Measurements from ENCODE around the gene EFNA5.
"Not testable (repeated sequence)": the region's sequence is repeated elsewhere in the genome, so short reads cannot be mapped to it uniquely, and the experiment has no call there.

Gene EFNA5

GRCh38 chr5:107461770-107462169 lies 209.0 kb downstream of the EFNA5 start:
- Mint-ChIP-seq H3K9me3 (no peaks in the 10 kb centered on the region), H3K27ac (no peak overlapping the region), H3K4me3 (no peak overlapping the region), H3K36me3 (ENCODE audit: low read depth) (no peaks in the 10 kb centered on the region), H3K27me3 (ENCODE audit: low read depth) (peaks cover 23% of the 10 kb centered on the region), H3K4me1 (ENCODE audit: low read depth) (peaks cover 3% of the 10 kb centered on the region)
- no peak for DNase-seq (ENCODE audit: low spot score)

- H3K4me3 Mint-ChIP-seq: no peak overlapping the region
- DNase-seq (ENCODE audit: low spot score): no peak
- peaks cover 3% of the 10 kb centered on the region for H3K4me1 Mint-ChIP-seq (ENCODE audit: low read depth)
- H3K36me3 Mint-ChIP-seq (ENCODE audit: low read depth): no peaks in the 10 kb centered on the region
- H3K9me3 Mint-ChIP-seq: no peaks in the 10 kb centered on the region
- peaks cover 23% of the 10 kb centered on the region for H3K27me3 Mint-ChIP-seq (ENCODE audit: low read depth)
- no peak overlapping the region for H3K27ac Mint-ChIP-seq
These were observed 209.9 kb downstream of the EFNA5 start for GRCh38 chr5:107460789-107461188.

- Mint-ChIP-seq H3K4me1 (ENCODE audit: low read depth) (peaks cover 3% of the 10 kb centered on the region), H3K36me3 (ENCODE audit: low read depth) (no peaks in the 10 kb centered on the region), H3K27ac (no peak overlapping the region), H3K9me3 (no peaks in the 10 kb centered on the region), H3K4me3 (no peak overlapping the region), H3K27me3 (ENCODE audit: low read depth) (peaks cover 32% of the 10 kb centered on the region)
- no peak for DNase-seq (ENCODE audit: low spot score)
These were observed 211.1 kb downstream of the EFNA5 start for GRCh38 chr5:107459605-107460004.

- Mint-ChIP-seq H3K27me3 (ENCODE audit: low read depth) (peaks cover 36% of the 10 kb centered on the region), H3K36me3 (ENCODE audit: low read depth) (no peaks in the 10 kb centered on the region), H3K27ac (no peak overlapping the region), H3K4me1 (ENCODE audit: low read depth) (no peaks in the 10 kb centered on the region), H3K4me3 (no peak overlapping the region), H3K9me3 (no peaks in the 10 kb centered on the region)
- no peak for DNase-seq (ENCODE audit: low spot score)
These were observed 212.4 kb downstream of the EFNA5 start for GRCh38 chr5:107458322-107458721.

- no peaks in the 10 kb centered on the region for H3K36me3 Mint-ChIP-seq (ENCODE audit: low read depth)
- no peaks in the 10 kb centered on the region for H3K9me3 Mint-ChIP-seq
- DNase-seq (ENCODE audit: low spot score): no peak
- H3K27me3 Mint-ChIP-seq (ENCODE audit: low read depth): peaks cover 36% of the 10 kb centered on the region
- no peaks in the 10 kb centered on the region for H3K4me1 Mint-ChIP-seq (ENCODE audit: low read depth)
- H3K27ac Mint-ChIP-seq: no peak overlapping the region
- no peak overlapping the region for H3K4me3 Mint-ChIP-seq
These were observed 212.9 kb downstream of the EFNA5 start for GRCh38 chr5:107457881-107458280.

- Mint-ChIP-seq H3K27ac (no peak overlapping the region), H3K36me3 (ENCODE audit: low read depth) (no peaks in the 10 kb centered on the region), H3K9me3 (no peaks in the 10 kb centered on the region), H3K27me3 (ENCODE audit: low read depth) (peaks cover 31% of the 10 kb centered on the region), H3K4me1 (ENCODE audit: low read depth) (no peaks in the 10 kb centered on the region), H3K4me3 (no peak overlapping the region)
- no peak for DNase-seq (ENCODE audit: low spot score)
These were observed 213.6 kb downstream of the EFNA5 start for GRCh38 chr5:107457138-107457537.

- Mint-ChIP-seq H3K27me3 (ENCODE audit: low read depth) (peaks cover 27% of the 10 kb centered on the region), H3K27ac (no peak overlapping the region), H3K4me3 (no peak overlapping the region), H3K9me3 (no peaks in the 10 kb centered on the region), H3K36me3 (ENCODE audit: low read depth) (no peaks in the 10 kb centered on the region), H3K4me1 (ENCODE audit: low read depth) (no peaks in the 10 kb centered on the region)
- no peak for DNase-seq (ENCODE audit: low spot score)
These were observed 214.4 kb downstream of the EFNA5 start for GRCh38 chr5:107456281-107456715.

- no peaks in the 10 kb centered on the region for H3K9me3 Mint-ChIP-seq
- no peaks in the 10 kb centered on the region for H3K36me3 Mint-ChIP-seq (ENCODE audit: low read depth)
- peaks cover 21% of the 10 kb centered on the region for H3K27me3 Mint-ChIP-seq (ENCODE audit: low read depth)
- H3K4me3 Mint-ChIP-seq: no peak overlapping the region
- no peaks in the 10 kb centered on the region for H3K4me1 Mint-ChIP-seq (ENCODE audit: low read depth)
- H3K27ac Mint-ChIP-seq: no peak overlapping the region
- DNase-seq (ENCODE audit: low spot score): no peak
These were observed 215.6 kb downstream of the EFNA5 start for GRCh38 chr5:107455111-107455544.

- not testable (repeated sequence) for H3K36me3 Mint-ChIP-seq (ENCODE audit: low read depth); H3K27ac Mint-ChIP-seq; H3K4me3 Mint-ChIP-seq; H3K4me1 Mint-ChIP-seq (ENCODE audit: low read depth); H3K9me3 Mint-ChIP-seq; DNase-seq (ENCODE audit: low spot score)
- H3K27me3 Mint-ChIP-seq (ENCODE audit: low read depth): peaks cover 16% of the 10 kb centered on the region
These were observed 218.9 kb downstream of the EFNA5 start for GRCh38 chr5:107451827-107452226.

GRCh38 chr5:107451028-107451427 lies 219.7 kb downstream of the EFNA5 start:
- Mint-ChIP-seq H3K4me3 (no peak overlapping the region), H3K9me3 (no peaks in the 10 kb centered on the region), H3K27ac (no peak overlapping the region), H3K27me3 (ENCODE audit: low read depth) (peaks cover 16% of the 10 kb centered on the region), H3K36me3 (ENCODE audit: low read depth) (no peaks in the 10 kb centered on the region), H3K4me1 (ENCODE audit: low read depth) (no peaks in the 10 kb centered on the region)
- no peak for DNase-seq (ENCODE audit: low spot score)

GRCh38 chr5:107450531-107450930 lies 220.2 kb downstream of the EFNA5 start:
- H3K27me3 Mint-ChIP-seq (ENCODE audit: low read depth): peaks cover 14% of the 10 kb centered on the region
- no peaks in the 10 kb centered on the region for H3K36me3 Mint-ChIP-seq (ENCODE audit: low read depth)
- no peaks in the 10 kb centered on the region for H3K9me3 Mint-ChIP-seq
- no peak for DNase-seq (ENCODE audit: low spot score)
- no peak overlapping the region for H3K27ac Mint-ChIP-seq
- H3K4me1 Mint-ChIP-seq (ENCODE audit: low read depth): no peaks in the 10 kb centered on the region
- H3K4me3 Mint-ChIP-seq: no peak overlapping the region

- H3K27ac Mint-ChIP-seq: no peak overlapping the region
- no peaks in the 10 kb centered on the region for H3K36me3 Mint-ChIP-seq (ENCODE audit: low read depth)
- H3K9me3 Mint-ChIP-seq: no peaks in the 10 kb centered on the region
- H3K4me1 Mint-ChIP-seq (ENCODE audit: low read depth): no peaks in the 10 kb centered on the region
- no peak overlapping the region for H3K4me3 Mint-ChIP-seq
- peaks cover 6% of the 10 kb centered on the region for H3K27me3 Mint-ChIP-seq (ENCODE audit: low read depth)
- no peak for DNase-seq (ENCODE audit: low spot score)
These were observed 221.4 kb downstream of the EFNA5 start for GRCh38 chr5:107449369-107449768.

GRCh38 chr5:107447587-107447986 lies 223.2 kb downstream of the EFNA5 start:
- Mint-ChIP-seq H3K4me3 (no peak overlapping the region), H3K9me3 (no peaks in the 10 kb centered on the region)

GRCh38 chr5:107446972-107447371 lies 223.8 kb downstream of the EFNA5 start:
- no peaks in the 10 kb centered on the region for H3K36me3 Mint-ChIP-seq (ENCODE audit: low read depth)
- no peaks in the 10 kb centered on the region for H3K9me3 Mint-ChIP-seq
- peaks cover 4% of the 10 kb centered on the region for H3K27me3 Mint-ChIP-seq (ENCODE audit: low read depth)
- DNase-seq (ENCODE audit: low spot score): no peak
- H3K4me1 Mint-ChIP-seq (ENCODE audit: low read depth): no peaks in the 10 kb centered on the region
- H3K27ac Mint-ChIP-seq: no peak overlapping the region
- no peak overlapping the region for H3K4me3 Mint-ChIP-seq

More at GRCh38 chr5:107447587-107447986, 223.2 kb downstream of the EFNA5 start:
- peaks cover 4% of the 10 kb centered on the region for H3K27me3 Mint-ChIP-seq (ENCODE audit: low read depth)
- DNase-seq (ENCODE audit: low spot score): no peak
- no peaks in the 10 kb centered on the region for H3K4me1 Mint-ChIP-seq (ENCODE audit: low read depth)
- no peak overlapping the region for H3K27ac Mint-ChIP-seq
- H3K36me3 Mint-ChIP-seq (ENCODE audit: low read depth): no peaks in the 10 kb centered on the region

GRCh38 chr5:107444300-107444699 lies 226.4 kb downstream of the EFNA5 start:
- no peaks in the 10 kb centered on the region for H3K4me1 Mint-ChIP-seq (ENCODE audit: low read depth)
- no peak overlapping the region for H3K4me3 Mint-ChIP-seq
- peaks cover 2% of the 10 kb centered on the region for H3K9me3 Mint-ChIP-seq
- peaks cover 4% of the 10 kb centered on the region for H3K27me3 Mint-ChIP-seq (ENCODE audit: low read depth)
- no peak for DNase-seq (ENCODE audit: low spot score)
- H3K27ac Mint-ChIP-seq: no peak overlapping the region
- no peaks in the 10 kb centered on the region for H3K36me3 Mint-ChIP-seq (ENCODE audit: low read depth)
